Stimulated activated CD4-positive, alpha-beta T cell treated with anti-CD3 and anti-CD28 coated beads, Interleukin-12 subunit alpha, Interleukin-12 subunit beta, amount 100 ng/mL, for 24 hours (primary cell): ENCODE measurements around the gene ATP6V1F.
A peak's percentile ranks its signal among the peaks of the same experiment; 100 is the strongest.

Experiments used
- DNase-seq, 2 experiments: peaks; one replicate each; pipeline ENCODE4 v3.0.0-alpha.2; 2020; ENCODE audit warnings: low read depth in 2 of 2

Gene ATP6V1F

DNA sequence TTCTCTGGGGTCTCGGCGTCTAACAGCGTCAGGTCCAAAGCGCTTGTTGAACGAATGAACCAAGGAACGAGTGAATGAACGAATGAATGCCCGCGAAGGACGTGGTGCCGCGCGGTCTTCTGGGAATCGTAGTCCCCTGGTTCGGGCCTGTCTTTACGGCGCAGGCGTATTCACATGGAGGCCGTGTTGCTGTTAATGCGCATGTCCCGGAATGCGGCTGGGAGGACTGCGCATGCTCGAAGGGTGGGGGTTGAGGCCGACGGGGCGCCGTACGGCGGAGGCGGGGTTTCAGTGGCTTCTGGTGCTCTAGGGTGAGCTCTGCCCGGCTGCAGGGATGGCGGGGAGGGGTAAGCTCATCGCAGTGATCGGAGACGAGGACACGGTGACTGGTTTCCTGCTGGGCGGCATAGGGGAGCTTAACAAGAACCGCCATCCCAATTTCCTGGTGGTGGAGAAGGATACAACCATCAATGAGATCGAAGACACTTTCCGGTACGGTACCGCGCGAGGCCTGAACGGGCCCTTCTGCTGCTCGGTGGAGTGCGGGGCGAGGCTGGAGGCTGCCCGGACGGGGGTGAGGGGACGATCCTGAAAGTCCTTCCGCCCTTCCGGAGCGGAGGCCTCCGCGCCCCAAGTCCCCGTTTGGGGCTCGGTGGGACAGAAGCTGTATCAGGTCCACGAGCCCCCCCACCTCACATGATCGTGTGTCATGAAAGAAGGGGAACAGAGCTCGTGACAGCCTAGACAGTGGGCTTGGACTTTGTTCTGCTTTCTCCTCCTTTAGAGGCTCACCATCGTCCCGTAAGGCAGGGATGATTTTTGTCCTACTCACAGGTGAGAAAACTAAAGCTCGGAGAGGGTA, at the start of gene ATP6V1F:
ATP6V1F (plus strand) TSS at position 286 of the 862 bp plus-strand sequence; CDS start at position 335, 49 bp downstream.
- DNase-seq = peak; percentile 98 to 99

GRCh38 chr7:128814499-128814898, 48.2 kb upstream of the ATP6V1F start:
- no peak for DNase-seq

DNA sequence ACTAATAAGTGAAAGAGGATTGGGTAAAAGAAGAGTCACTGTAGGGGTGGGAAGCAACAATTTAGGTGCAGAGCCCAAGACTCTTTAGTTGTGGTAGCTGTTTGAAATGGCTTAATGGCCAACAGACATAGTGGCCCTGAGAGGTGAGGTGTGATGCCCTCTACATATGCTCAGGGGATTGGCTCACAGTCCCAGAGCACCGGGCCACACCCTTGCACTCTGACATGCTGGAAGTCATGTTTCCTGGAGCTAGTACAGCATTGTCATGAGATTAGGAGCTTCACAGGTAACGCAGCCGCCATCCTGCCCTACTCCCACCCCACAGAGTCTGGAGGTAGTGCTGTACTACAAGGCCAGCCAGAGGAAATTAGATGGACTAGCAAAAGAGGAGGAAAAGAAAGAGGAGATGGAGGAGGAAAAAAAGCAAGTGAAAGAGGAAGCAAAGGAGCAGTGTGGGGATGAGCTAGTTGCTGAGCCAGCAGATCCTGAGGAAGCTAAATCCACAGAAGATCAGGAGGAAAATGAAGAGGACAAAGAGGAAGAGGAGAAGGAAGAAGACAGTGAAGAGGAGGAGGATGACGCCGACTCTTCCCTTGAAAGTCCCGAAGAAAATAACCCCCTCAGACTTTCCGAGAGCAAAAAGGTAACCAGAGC, 47.2 kb upstream of the ATP6V1F start:
- DNase-seq = no peak

- DNase-seq = no peak
Observed at GRCh38 chr7:128818694-128819093, 44.0 kb upstream of the ATP6V1F start.

DNA sequence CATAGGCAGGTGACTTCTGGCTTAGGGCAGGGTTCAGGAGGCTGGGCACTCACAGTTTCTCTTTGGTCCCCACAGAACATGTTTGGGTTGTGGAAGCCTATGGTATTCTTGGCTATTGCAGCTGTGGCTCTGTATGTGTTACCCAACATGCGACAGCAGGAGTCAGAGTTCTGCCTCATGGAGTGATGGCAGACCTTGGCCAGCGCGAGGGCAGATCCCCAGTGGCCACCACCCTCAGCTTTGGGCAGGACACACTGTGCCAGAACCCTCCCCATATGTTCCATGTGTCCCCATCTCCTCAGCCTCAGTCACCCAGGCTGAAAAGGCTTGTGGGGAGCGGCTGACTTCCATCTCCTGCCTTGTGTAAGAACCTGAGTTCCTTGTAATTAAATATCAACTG, 40.9 kb upstream of the ATP6V1F start:
- DNase-seq = no peak

- DNase-seq = no peak
Observed at GRCh38 chr7:128826512-128826911, 36.1 kb upstream of the ATP6V1F start.

- no peak for DNase-seq
Observed at GRCh38 chr7:128826916-128827247, 35.8 kb upstream of the ATP6V1F start.

GRCh38 chr7:128827248-128827958, 35.3 kb upstream of the ATP6V1F start:
- no peak for DNase-seq

DNA sequence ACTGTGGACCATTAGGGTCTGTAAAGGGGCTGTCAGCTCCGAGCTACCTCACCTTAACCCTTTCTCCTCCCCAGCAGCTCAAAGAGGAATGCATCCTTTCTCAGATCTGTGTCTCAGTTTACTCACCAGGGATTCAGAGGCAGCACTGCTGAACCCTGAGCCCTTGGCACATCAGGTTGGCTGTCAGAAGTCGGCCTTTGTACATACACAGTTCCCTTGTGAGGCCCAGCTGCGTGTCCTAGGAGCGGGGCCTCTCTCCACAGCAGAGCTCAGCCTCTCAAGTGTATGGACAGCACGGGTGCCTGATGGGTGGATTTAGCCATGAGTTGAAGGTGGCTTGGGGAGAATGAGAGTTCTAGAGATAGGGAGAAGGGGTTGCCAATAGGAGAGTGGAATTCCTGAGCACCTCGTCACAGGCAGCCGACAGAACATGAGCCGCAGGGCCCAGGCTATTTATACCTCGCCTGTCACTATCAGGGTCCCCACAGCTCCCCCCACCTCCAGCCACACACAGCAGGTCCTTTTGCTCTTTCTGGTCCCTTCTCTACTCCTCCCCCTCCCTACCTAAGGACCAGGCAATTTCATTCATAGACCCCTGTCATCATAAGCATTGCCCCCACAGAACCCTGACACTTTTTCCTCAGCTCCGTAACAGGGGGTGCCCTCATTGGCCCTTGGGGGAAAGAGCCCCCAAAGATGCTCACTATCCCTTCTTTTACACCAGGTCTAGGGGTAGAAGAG, 34.5 kb upstream of the ATP6V1F start:
- DNase-seq = no peak

- no peak for DNase-seq
Observed at GRCh38 chr7:128829391-128830166, 33.1 kb upstream of the ATP6V1F start.

GRCh38 chr7:128830231-128831177, 32.2 kb upstream of the ATP6V1F start, which contains the start of gene FLNC:
FLNC (plus strand) TSS chr7:128830406; CDS start chr7:128830638, 232 bp downstream.
- peak in 1 of 2 experiments; percentile 12 for DNase-seq

- DNase-seq = no peak
Observed at GRCh38 chr7:128831178-128831993, 31.3 kb upstream of the ATP6V1F start.

DNA sequence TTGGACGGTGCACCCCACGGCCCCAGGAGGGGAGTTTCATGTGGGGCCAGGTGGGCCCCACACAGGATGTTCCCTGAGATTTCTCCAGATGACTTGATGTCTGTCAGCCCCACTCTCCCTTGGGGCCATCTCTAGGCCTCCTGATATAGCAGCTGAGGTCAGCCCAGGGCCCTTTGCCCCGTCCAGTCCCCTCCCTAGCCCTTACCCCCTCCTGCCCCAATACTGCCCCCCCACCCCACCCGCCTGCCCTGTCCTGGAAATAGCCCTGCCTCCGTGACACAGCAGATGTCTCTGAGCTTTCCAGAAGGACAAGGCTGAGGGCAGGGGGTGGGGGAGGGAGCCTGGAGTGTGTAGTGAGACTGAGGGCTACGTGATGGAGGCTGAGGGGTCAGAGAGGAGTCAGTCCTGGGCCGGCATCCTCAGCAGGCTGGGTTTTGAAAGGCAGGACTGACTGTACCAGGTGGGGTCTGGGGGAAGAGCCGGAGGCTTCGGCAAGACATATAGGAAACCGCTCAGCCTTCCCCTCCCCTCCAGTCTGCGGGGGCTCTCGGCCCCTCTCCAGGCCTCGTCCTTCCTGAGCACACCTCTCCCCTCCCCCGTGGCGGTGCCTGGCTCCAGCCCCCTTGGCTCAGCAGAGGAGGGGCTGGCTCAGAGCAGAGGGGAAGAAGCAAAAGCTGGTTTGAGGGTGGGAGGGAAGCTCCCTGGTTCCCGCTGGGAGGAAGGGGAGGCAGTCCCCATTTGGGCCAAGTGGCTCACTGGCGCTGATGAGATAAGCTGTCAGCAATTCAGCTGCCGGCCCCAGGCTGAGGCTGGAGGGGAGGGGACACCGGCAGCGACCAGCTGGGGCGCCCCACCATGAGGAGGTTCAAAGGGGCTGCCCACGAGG, 30.4 kb upstream of the ATP6V1F start:
- no peak for DNase-seq

DNA sequence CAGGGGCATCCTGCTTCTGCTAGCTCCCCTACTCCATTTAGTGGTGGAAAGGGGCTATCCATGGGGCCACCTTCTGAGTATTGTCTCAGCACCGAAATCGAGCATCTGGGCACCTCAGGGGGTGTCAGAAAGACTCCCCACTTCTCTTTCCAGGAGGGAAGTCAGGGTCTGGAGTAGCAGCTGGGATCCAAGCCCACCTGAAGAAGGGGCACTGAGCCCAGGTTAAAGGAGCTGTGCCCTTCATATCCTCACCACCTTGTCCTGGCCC, 29.8 kb upstream of the ATP6V1F start:
- no peak for DNase-seq

- DNase-seq = no peak
Observed at GRCh38 chr7:128833148-128833945, 29.3 kb upstream of the ATP6V1F start.

- no peak for DNase-seq
Observed at GRCh38 chr7:128833946-128834325, 28.7 kb upstream of the ATP6V1F start.

DNA sequence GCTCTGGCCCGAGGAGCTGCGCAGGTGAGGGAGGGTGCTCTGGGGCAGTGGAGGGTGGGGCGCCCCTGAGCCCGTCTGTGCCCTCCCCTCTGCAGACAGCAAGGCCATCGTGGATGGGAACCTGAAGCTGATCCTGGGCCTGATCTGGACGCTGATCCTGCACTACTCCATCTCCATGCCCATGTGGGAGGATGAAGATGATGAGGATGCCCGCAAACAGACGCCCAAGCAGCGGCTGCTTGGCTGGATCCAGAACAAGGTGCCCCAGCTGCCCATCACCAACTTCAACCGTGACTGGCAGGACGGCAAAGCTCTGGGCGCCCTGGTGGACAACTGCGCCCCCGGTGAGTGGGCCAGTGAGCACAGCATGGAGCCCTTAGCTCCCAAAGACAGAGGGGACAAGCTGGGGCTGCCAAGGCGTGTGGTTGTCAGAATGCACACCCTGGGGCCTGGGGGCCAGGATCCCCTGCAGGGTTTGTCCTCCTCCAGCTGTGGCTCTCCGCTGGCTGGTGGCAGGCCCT, 27.4 kb upstream of the ATP6V1F start:
- DNase-seq = no peak
